OCI-M2 (cell line): ENCODE measurements around the gene CDH4.

ENCODE experiments used
- DNase-seq: peaks from one replicate; lab custom pipeline; 2025; ENCODE audit not compliant: unreplicated experiment; lab: John Stamatoyannopoulos, UW

Gene CDH4

GRCh38 chr20:61354001-61354390 lies 101.9 kb downstream of the CDH4 start:
- no peak for DNase-seq

DNA sequence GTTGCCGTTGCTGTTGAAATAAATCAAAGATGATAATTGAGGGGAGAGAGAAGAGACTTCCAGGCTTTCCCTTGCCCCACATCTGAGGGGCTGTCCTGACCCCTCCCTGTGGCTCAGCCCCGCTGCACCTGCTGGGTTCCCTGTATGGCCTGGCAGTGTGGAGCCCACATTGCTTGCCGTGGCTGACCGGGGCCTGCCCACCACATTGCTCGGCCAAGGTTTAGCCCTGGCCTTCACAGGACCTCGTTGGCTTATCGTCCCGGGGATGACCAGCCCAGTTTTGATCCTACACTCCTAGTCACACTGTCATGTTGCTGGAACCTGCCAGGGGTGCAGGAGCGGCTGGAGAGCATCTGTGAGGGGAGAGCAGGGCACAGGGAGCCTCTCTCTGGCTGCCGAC lies 102.4 kb downstream of the CDH4 start:
- DNase-seq, result no peak

DNA sequence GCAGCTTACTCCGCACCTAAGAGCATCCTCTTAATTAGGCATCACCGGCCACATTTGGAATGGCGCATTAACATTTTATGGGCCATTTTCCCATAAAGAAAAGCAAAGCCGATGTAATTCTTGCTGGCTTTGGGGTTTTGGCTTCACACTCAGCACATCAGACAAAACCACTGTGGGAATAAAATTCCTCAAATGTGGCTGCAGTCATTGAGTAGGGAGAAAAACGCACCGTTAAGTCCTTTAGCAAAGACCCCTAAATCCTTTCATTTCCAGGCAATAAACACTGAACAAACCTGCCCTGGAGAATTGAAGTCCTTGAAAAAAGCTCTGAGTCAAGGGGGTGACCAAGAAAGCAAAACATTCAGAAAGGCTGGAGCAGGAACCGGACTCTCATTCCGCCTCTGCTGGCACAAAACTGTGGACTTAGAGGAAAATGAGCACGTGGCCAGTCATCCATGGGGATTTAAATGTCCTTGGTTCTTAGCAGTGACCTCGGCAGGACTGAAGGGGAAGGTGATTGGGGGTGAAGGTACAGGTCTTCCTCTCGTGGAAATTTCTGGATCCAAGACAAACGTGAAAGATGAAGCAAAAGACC lies 102.9 kb downstream of the CDH4 start:
- DNase-seq, result no peak

DNA sequence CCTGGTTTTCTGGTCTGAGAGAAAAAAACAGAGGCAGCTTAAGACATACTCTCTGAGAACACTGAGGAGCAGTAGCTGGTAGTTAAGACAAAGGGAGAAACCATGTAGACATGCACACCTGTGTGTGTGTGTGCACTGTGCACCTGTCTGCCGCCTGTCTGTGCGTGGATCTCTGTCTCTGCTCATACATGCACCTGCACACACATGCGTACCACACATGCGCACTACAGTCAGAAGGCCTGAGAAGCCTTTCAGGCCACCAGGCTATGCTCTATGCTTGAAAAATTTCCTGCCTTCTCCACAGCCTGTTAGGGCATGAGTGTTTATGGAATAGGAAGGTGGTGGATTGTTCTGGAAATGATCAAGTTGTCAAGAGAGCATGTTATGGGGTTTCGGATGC lies 103.5 kb downstream of the CDH4 start:
- DNase-seq, result no peak

GRCh38 chr20:61356196-61356595 lies 104.1 kb downstream of the CDH4 start:
- no peak for DNase-seq

DNA sequence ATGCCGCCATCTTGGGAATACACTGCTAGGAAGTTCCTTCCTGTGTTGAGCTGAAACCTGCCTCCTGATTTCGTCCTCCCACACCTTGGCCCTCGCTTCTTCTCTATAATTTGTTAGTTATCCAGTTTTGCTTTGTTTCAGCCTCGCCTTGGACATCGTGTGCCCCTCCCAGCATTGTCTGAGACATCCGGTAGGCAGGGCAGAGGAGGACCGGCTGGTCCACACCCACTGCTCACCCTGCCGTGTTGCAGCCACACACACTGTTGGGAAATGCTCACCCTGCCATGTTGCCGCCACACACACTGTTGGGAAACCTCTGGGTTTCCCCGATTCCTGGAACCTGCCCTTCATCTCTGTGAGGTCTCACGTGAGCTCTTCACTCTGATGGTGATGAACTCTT lies 105.1 kb downstream of the CDH4 start:
- DNase-seq, result no peak

DNA sequence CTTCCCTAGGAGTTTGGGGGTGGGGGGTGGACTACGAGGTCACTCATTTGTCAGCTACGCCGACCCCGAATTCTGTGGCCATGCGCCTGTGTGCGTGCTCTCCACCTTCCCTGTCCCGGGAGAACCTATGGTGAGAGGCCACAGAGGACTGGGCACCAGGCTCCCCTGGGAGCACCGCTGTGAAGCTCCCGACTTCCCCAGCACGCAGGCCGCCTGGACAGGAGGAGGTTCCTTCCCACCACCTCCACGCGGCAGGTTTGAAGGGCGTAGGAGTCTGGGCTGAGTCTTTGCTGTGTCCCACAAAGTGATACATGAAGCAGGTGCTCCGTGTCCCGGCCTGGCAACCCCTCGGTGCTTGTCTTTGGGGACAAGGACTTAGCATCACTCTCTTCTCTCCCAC lies 107.2 kb downstream of the CDH4 start:
- no peak for DNase-seq

GRCh38 chr20:61360296-61360695 lies 108.2 kb downstream of the CDH4 start:
- DNase-seq, result no peak

DNA sequence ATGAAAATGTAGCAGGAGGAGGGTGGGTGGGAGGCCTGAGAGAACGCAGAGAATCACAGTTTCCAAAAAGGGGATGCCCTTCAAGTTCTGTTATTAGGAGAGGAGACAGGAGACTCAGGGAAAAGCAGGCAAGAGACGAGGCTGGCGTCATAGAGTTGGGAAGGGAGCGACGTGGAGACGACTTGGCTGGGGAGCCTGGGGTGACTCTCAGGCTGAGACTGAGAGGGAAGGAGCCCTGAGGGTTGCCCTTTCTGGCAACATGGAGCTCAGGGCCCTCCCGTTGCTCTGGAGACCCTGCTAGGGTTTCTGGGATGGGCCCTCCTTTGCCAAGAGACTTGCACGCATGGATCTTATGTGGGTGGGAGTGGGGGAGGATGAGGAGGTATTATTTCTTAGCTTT lies 108.9 kb downstream of the CDH4 start:
- DNase-seq, result no peak

- no peak for DNase-seq
Measured at GRCh38 chr20:61361501-61361900, 109.4 kb downstream of the CDH4 start.

DNA sequence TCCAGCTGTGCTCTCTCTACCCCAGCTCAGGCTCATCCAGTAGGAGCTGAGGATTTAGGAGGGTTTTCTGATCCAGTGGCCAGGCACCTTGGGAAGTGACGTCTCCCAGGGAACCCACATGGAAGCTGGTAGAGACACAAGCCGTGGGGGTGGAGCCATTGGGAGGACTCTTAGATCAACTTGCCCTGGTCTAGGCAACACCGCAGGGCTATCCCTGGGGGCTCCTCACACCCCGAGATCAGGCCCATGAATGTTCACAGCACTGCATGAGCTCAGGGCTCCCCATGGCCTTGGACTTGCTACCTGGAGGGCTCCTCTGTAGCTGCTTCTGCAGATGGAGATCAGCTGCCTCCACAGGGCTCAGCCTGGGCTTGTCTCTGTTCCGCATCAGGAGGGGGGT lies 112.1 kb downstream of the CDH4 start:
- no peak for DNase-seq

GRCh38 chr20:61366914-61367313 lies 114.9 kb downstream of the CDH4 start:
- no peak for DNase-seq

GRCh38 chr20:61369731-61370520 lies 117.9 kb downstream of the CDH4 start:
- no peak for DNase-seq

DNA sequence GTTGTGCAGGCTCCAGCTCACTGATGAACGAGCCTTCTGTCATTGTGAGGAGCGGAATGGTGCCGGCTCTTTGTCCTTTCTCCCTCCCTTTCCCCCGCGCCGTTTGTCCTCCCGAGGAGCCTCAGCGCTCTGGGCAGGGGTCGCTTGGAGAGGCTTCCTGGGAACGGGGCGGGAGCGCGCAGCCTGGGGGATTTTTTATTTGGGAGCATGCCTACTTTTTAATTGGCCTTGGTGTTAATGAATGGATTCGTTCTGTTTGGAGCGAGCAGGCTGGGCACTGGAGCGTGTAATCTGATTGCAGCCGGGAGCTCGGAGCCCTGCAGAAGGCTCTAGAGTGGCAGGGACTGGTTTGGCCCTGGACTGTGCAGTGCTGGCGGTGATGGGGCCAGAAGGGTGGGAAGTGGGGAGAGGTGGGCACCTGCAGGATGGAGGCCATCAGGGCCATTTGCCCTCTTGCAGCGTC lies 118.8 kb downstream of the CDH4 start:
- DNase-seq, result no peak

- no peak for DNase-seq
Measured at GRCh38 chr20:61371501-61372136, 119.6 kb downstream of the CDH4 start.

DNA sequence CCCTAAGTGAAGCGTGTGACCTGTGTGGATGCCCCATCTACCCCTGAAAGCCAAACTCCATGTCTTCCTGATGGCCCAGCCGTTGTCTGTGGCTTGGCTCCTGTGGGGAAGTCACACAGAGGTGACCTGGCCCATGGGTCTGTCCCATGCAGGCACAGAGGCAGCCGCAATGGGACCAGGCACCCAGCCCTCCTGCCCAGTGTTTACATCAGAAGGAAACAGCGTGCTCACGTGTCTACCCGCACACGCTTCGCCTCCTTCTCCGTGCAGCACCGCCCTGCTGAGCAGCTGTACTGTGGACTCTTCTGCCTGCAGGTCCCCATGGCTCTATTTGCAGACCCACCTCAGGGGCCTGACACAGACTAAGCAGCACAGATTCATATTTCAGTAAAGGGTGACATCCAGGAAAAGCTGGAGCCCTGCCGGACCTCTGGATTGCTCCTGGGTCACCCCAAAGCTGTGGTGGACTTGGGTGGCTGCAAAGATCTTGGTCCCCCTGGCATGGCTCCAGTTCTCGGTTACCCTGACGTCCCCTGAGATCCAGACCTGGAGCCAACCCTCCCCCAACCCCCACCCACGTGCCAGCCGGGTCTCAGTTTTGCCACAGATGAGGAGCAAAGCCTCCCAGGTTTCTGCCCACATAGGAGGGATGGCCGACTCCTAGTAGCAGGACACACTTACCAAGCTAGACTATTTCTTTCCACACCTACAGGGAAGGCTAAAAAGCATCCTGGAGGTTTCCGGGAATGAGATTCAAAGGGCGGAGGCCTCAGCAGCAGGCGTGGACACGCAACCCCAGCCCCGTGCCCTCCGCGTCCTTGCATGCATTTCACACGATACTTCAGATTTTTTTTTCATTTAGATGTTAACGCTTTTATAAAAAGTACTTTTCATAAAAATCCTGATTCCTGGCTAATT lies 120.3 kb downstream of the CDH4 start:
- DNase-seq, result no peak

- DNase-seq, result no peak
Measured at GRCh38 chr20:61373055-61373399, 121.0 kb downstream of the CDH4 start.

- no peak for DNase-seq
Measured at GRCh38 chr20:61373956-61374545, 122.0 kb downstream of the CDH4 start.

GRCh38 chr20:61376541-61377240 lies 124.6 kb downstream of the CDH4 start:
- DNase-seq, result no peak

GRCh38 chr20:61378694-61379355 lies 126.8 kb downstream of the CDH4 start:
- DNase-seq, result no peak
